ENCODE results near the gene CACNB3.
A peak's percentile ranks its signal among the peaks of the same experiment; 100 is the strongest.

The CACNB3 gene

DNA sequence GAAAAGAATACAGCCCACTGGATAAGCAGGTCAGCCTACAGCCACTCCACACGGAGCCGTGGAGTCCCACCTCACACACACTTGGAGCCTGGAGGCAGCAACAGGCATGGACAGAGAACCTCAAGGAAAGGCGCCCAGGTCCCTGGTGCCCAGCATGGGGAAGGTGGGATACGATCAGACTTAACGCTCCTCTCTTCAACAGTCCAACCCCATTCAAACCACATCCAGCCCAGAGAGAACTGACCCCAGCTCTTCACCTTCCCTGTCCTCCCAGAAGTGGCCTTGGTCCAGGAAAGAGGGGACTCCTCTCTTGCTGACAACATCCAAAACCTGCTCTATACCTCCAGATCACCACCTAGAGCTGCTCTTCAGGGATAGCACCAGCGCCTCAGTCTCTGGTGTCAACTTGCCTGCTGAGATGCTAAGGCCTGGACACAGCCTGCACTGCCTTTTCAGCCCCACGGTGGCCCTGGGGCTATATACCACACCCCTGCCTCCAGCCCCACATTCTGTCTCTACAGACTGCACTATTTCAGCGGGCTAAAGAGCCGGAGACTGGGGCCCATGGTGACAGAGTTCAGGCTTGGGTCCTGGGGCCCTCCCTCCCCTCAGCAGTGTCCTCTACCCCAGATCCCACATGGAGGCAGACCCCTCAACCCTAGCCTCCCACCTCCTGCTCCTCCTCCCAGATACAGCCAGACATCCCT, 36.4 kb upstream of the CACNB3 start:
- Histone ChIP-seq H3K27ac (ENCODE audit: low read length, poor library complexity, severe bottlenecking) (no peak overlapping the region), H2AK5ac (ENCODE audit: low read length, severe bottlenecking) (no peak overlapping the region)
- 91% methylated on average over 9 of the region's 9 CpGs for WGBS

DNA sequence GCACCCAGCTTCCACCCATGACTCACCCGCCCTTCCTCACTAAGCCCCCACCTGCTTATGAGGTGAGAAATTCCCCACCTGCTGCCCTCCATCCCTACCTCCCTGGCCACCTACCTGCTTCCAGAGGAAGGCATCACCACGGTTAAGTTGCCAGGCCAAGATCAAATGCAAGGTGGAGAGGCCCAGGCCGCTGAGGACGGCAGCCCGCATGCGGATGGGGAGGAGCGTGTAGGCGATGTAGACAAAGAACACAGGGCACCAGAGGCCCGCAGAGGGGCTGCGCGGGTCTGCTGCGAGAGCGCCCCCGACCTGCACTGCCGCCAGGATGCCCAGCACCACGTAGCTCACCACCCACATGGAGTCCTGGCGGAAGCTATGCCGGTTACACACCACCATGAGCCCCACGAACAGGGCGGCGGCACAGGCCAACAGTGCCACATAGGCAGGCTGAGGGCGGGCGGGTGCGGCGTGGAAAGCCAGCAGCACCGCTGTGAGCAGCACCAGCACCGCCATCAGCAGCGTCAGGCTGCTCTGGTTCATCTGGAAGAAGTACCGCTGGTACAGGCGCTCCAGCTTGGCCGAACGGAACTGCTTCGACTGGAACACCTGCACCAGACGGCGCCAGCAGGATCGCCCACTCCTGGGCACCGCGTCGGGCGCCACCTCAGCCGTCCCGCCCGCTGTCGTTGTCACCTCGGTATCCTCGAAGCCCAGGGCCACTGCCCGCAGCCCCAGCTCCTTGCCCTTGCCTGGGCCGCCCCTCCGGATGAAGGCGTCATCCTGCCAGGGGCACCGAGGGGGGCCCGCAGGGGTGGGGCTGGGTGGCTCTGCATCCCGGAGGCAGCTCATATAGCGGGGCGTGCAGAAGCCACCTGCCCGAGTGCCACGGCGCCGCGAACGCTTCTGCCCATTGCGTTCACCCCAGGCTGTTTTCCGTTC, 35.6 kb upstream of the CACNB3 start:
- Histone ChIP-seq H2AK5ac (ENCODE audit: low read length, severe bottlenecking) (no peak overlapping the region), H2BK15ac (ENCODE audit: low read depth, poor library complexity, severe bottlenecking) (no peak overlapping the region), H3K4me1 (ENCODE audit: control insufficient read depth, insufficient read depth, low read depth, low read length) (peaks cover 48% of the 10 kb centered on the region), H3K9ac (ENCODE audit: low read length) (no peak overlapping the region), H3K4me2 (ENCODE audit: low read length, poor library complexity, severe bottlenecking) (no peak overlapping the region), H3K27me3 (ENCODE audit: control insufficient read depth in 1 of 2, insufficient read depth in 1 of 2, low read length in 2 of 2) (no peaks in the 10 kb centered on the region), H4K91ac (ENCODE audit: low read length) (peak overlapping the region; percentile 64), H2BK5ac (ENCODE audit: low read depth, low read length, poor library complexity, severe bottlenecking) (no peak overlapping the region), H3K18ac (ENCODE audit: low read depth in 1 of 2, low read length in 2 of 2) (no peak overlapping the region), H3K36me3 (ENCODE audit: control insufficient read depth in 1 of 2, insufficient read depth in 2 of 2, low read depth in 1 of 2, low read length in 2 of 2) (peaks cover 18 to 34% of the 10 kb centered on the region in 2 experiments), H3K4ac (ENCODE audit: low read depth in 1 of 2, low read length in 2 of 2) (no peak overlapping the region), H3K14ac (ENCODE audit: low read length in 2 of 2) (peak overlapping the region in 1 of 2 experiments; percentile 21), H3K4me3 (ENCODE audit: insufficient read depth in 1 of 2, low read depth in 1 of 2, low read length in 2 of 2) (no peak overlapping the region), H3K79me1 (replicated peaks; ENCODE audit: low read length, poor library complexity, severe bottlenecking) (peaks cover 35% of the 10 kb centered on the region), H2BK120ac (ENCODE audit: low read depth, low read length) (no peak overlapping the region), H3K9me3 (ENCODE audit: control insufficient read depth, low read length) (no peaks in the 10 kb centered on the region), H2BK12ac (ENCODE audit: low read length in 2 of 2) (no peak overlapping the region), H4K8ac (ENCODE audit: low read length) (peak overlapping the region; percentile 38), H2AFZ (ENCODE audit: low read depth, low read length) (no peak overlapping the region), H3K23ac (ENCODE audit: low read length in 2 of 2) (no peak overlapping the region), H3K27ac (ENCODE audit: low read length, poor library complexity, severe bottlenecking) (no peak overlapping the region)
- DNase-seq = no peak
- WGBS = 81% methylated on average over 56 of the region's 63 CpGs

More for the DNA sequence above, 36.4 kb upstream of the CACNB3 start:
- no peak overlapping the region for H3K14ac ChIP-seq (ENCODE audit: low read length in 2 of 2)
- H2AFZ ChIP-seq (ENCODE audit: low read depth, low read length) = no peak overlapping the region
- no peak overlapping the region for H3K4me3 ChIP-seq (ENCODE audit: insufficient read depth in 1 of 2, low read depth in 1 of 2, low read length in 2 of 2)
- H3K9me3 ChIP-seq (ENCODE audit: control insufficient read depth, low read length) = no peaks in the 10 kb centered on the region
- peaks cover 43% of the 10 kb centered on the region for H3K79me1 ChIP-seq (replicated peaks; ENCODE audit: low read length, poor library complexity, severe bottlenecking)
- H3K23ac ChIP-seq (ENCODE audit: low read length in 2 of 2) = no peak overlapping the region
- no peaks in the 10 kb centered on the region for H3K27me3 ChIP-seq (ENCODE audit: control insufficient read depth in 1 of 2, insufficient read depth in 1 of 2, low read length in 2 of 2)
- H2BK15ac ChIP-seq (ENCODE audit: low read depth, poor library complexity, severe bottlenecking) = no peak overlapping the region
- H3K4me2 ChIP-seq (ENCODE audit: low read length, poor library complexity, severe bottlenecking) = no peak overlapping the region
- no peak overlapping the region for H4K8ac ChIP-seq (ENCODE audit: low read length)
- peaks cover 41% of the 10 kb centered on the region for H3K4me1 ChIP-seq (ENCODE audit: control insufficient read depth, insufficient read depth, low read depth, low read length)
- peaks cover 26 to 42% of the 10 kb centered on the region in 2 experiments for H3K36me3 ChIP-seq (ENCODE audit: control insufficient read depth in 1 of 2, insufficient read depth in 2 of 2, low read depth in 1 of 2, low read length in 2 of 2)
- H4K91ac ChIP-seq (ENCODE audit: low read length) = no peak overlapping the region
- no peak overlapping the region for H3K4ac ChIP-seq (ENCODE audit: low read depth in 1 of 2, low read length in 2 of 2)
- H2BK5ac ChIP-seq (ENCODE audit: low read depth, low read length, poor library complexity, severe bottlenecking) = no peak overlapping the region
- no peak for DNase-seq
- H3K18ac ChIP-seq (ENCODE audit: low read depth in 1 of 2, low read length in 2 of 2) = no peak overlapping the region
- H2BK12ac ChIP-seq (ENCODE audit: low read length in 2 of 2) = no peak overlapping the region
- H2BK120ac ChIP-seq (ENCODE audit: low read depth, low read length) = no peak overlapping the region
- no peak overlapping the region for H3K9ac ChIP-seq (ENCODE audit: low read length)

DNA sequence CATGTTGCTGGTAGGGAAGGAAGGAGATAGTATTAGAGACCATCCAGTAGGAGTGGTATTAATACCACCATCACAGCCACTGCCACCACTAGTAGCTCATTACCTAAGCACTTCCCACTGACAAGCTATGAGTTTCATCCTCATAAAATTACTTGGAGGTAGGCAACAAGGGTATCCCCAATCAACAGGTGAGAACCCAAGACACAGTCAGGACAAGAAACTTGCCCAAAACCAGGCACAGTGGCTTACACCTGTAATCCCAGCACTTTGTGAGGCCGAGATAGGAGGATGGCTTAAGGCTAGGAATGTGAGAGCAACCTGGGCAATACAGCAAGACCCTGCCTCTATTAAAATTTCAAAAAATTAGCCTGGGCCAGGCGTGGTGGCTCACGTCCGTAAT, 34.9 kb upstream of the CACNB3 start:
- WGBS = 93% methylated on average over 4 of the region's 4 CpGs

More for the DNA sequence above, 34.9 kb upstream of the CACNB3 start:
- Histone ChIP-seq H3K36me3 (ENCODE audit: control insufficient read depth in 1 of 2, insufficient read depth in 2 of 2, low read depth in 1 of 2, low read length in 2 of 2) (peaks cover 14 to 28% of the 10 kb centered on the region in 2 experiments), H3K14ac (ENCODE audit: low read length in 2 of 2) (no peak overlapping the region), H3K9ac (ENCODE audit: low read length) (no peak overlapping the region), H3K4me2 (ENCODE audit: low read length, poor library complexity, severe bottlenecking) (no peak overlapping the region), H2BK5ac (ENCODE audit: low read depth, low read length, poor library complexity, severe bottlenecking) (no peak overlapping the region), H2AFZ (ENCODE audit: low read depth, low read length) (no peak overlapping the region), H2BK15ac (ENCODE audit: low read depth, poor library complexity, severe bottlenecking) (no peak overlapping the region), H3K27ac (ENCODE audit: low read length, poor library complexity, severe bottlenecking) (no peak overlapping the region), H4K8ac (ENCODE audit: low read length) (no peak overlapping the region), H2BK12ac (ENCODE audit: low read length in 2 of 2) (no peak overlapping the region), H3K79me1 (replicated peaks; ENCODE audit: low read length, poor library complexity, severe bottlenecking) (peaks cover 28% of the 10 kb centered on the region), H3K4me3 (ENCODE audit: insufficient read depth in 1 of 2, low read depth in 1 of 2, low read length in 2 of 2) (no peak overlapping the region), H4K91ac (ENCODE audit: low read length) (no peak overlapping the region), H3K9me3 (ENCODE audit: control insufficient read depth, low read length) (no peaks in the 10 kb centered on the region), H3K4me1 (ENCODE audit: control insufficient read depth, insufficient read depth, low read depth, low read length) (peaks cover 47% of the 10 kb centered on the region), H2AK5ac (ENCODE audit: low read length, severe bottlenecking) (no peak overlapping the region), H3K27me3 (ENCODE audit: control insufficient read depth in 1 of 2, insufficient read depth in 1 of 2, low read length in 2 of 2) (no peaks in the 10 kb centered on the region), H3K23ac (ENCODE audit: low read length in 2 of 2) (no peak overlapping the region), H3K4ac (ENCODE audit: low read depth in 1 of 2, low read length in 2 of 2) (no peak overlapping the region), H2BK120ac (ENCODE audit: low read depth, low read length) (no peak overlapping the region), H3K18ac (ENCODE audit: low read depth in 1 of 2, low read length in 2 of 2) (no peak overlapping the region)
- DNase-seq = no peak
